HepG2 (cell line): ENCODE measurements around the gene MESD. TPM values are rescaled to one million over a fixed set of nuclear protein-coding genes. Genes with fewer than 3 reads are reported as not detected.

Source experiments
- ATAC-seq: fragments of 200-7000 bp; cut with Tn5 transposase; 3 replicates; pipeline ENCODE4 v1.9.1; 2020; ENCODE audit warnings: mild to moderate bottlenecking, moderate library complexity
- BruUV-seq: library from RNA; stranded (reverse); fragments of 400-500 nt; replicated peaks from 2 replicates; lab custom pipeline; 2021; lab: Mats Ljungman, UMichigan
- CTCF ChIA-PET: fragments of 300-600 bp; formaldehyde crosslinking; extraction: SDS; loops from one replicate; lab custom pipeline; 2021; ENCODE audit warnings: low total read pairs, inconsistent platforms, low intra/inter-chr PET ratio; lab: Yijun Ruan, JAX
- POLR2A ChIA-PET: fragments of 350-600 bp; sonication (Branson Sonifier 250); formaldehyde crosslinking; loops from one replicate; lab custom pipeline; 2020; ENCODE audit warnings: antibody characterized with exemption, inconsistent platforms; lab: Yijun Ruan, JAX
- DNase-seq: peaks from one replicate; pipeline ENCODE4 v3.0.0-alpha.2; 2015; ENCODE audit warnings: low spot score
- FAIRE-seq: peaks from 3 replicates; lab custom pipeline; 2011; peaks lifted over from hg19 to GRCh38; lab: Jason Lieb, UNC
- H2AFZ ChIP-seq: one replicate; pipeline ENCODE4 v1.6.1; 2011; ENCODE audit warnings: low read length, inconsistent platforms
- H3K27ac ChIP-seq: fragments of 300-600 bp; 3 replicates; pipeline ENCODE4 v1.8.0; 2011; ENCODE audit warnings: mixed run types, mild to moderate bottlenecking, mixed read lengths, low read length, inconsistent platforms; ENCODE audit not compliant: insufficient read depth; ENCODE audit errors: extremely low read length
- H3K27me3 ChIP-seq, 2 experiments: fragments of 200-600 bp in 1 of 2; 2 replicates in 1 of 2; 3 replicates in 1 of 2; pipeline versions ENCODE4 v1.6.0 to v1.8.0; 2011; ENCODE audit warnings: low read length in 2 of 2, mild to moderate bottlenecking in 2 of 2, moderate library complexity in 2 of 2, inconsistent platforms in 1 of 2; ENCODE audit not compliant: insufficient read depth in 2 of 2, control insufficient read depth in 1 of 2
- H3K36me3 ChIP-seq, 2 experiments: fragments of 200-600 bp in 1 of 2; replicated peaks in 1 of 2; 2 replicates in 1 of 2; 3 replicates in 1 of 2; pipeline versions ENCODE4 v1.5.1 to v1.8.0; 2011; ENCODE audit warnings: low read length in 2 of 2, inconsistent platforms in 1 of 2; ENCODE audit not compliant: insufficient read depth in 2 of 2, control insufficient read depth in 1 of 2
- H3K4me1 ChIP-seq: 2 replicates; pipeline ENCODE4 v1.5.1; 2012; ENCODE audit warnings: low read length, inconsistent platforms; ENCODE audit not compliant: insufficient read depth
- H3K4me2 ChIP-seq: 2 replicates; pipeline ENCODE4 v1.6.0; 2011; ENCODE audit warnings: low read depth, low read length, inconsistent platforms
- H3K4me3 ChIP-seq, 3 experiments: fragments of 200-600 bp in 1 of 3; sonication (generic), shearing (Covaris generic) in 1 of 3; replicated peaks in 1 of 3; 2 replicates each; pipeline ENCODE4 v1.5.1; 2011 to 2016; ENCODE audit warnings: low read length in 3 of 3, inconsistent platforms in 2 of 3, low read depth in 2 of 3, mild to moderate bottlenecking in 2 of 3, control low read depth in 1 of 3, mixed read lengths in 1 of 3; ENCODE audit not compliant: insufficient read depth in 1 of 3
- H3K79me2 ChIP-seq: one replicate; pipeline ENCODE4 v1.6.1; 2011; ENCODE audit warnings: low read length, inconsistent platforms; ENCODE audit not compliant: insufficient read depth
- H3K9ac ChIP-seq: 2 replicates; pipeline ENCODE4 v1.6.0; 2011; ENCODE audit warnings: mild to moderate bottlenecking, low read depth, low read length, inconsistent platforms; ENCODE audit not compliant: insufficient read depth
- H3K9me3 ChIP-seq: 2 replicates; pipeline ENCODE4 v1.5.1; 2012; ENCODE audit warnings: mild to moderate bottlenecking, low read length
- H4K20me1 ChIP-seq: 2 replicates; pipeline ENCODE4 v1.6.0; 2011; ENCODE audit warnings: inconsistent platforms, mild to moderate bottlenecking, low read length, moderate library complexity; ENCODE audit not compliant: insufficient read depth
- DR1 ChIP-seq: sonication (generic); formaldehyde crosslinking; IDR thresholded peaks from 2 replicates; pipeline ENCODE4 v1.8.0; 2021; ENCODE audit warnings: mild to moderate bottlenecking, missing genetic modification reagents, inconsistent platforms
- E2F2 ChIP-seq: sonication (generic); formaldehyde crosslinking; IDR thresholded peaks from 2 replicates; pipeline ENCODE4 v1.4.0; 2020; ENCODE audit warnings: missing genetic modification reagents, borderline replicate concordance
- FOXA1 ChIP-seq, 2 experiments: fragments of 450-650 bp in 1 of 2; sonication (generic) in 1 of 2; formaldehyde crosslinking in 1 of 2; IDR thresholded peaks; 2 replicates each; pipeline versions ENCODE4 v1.4.0 to v1.6.1; 2016 to 2020; ENCODE audit warnings: missing genetic modification reagents in 1 of 2
- HHEX ChIP-seq: IDR thresholded peaks from 2 replicates; pipeline ENCODE4 v1.6.1; 2016; ENCODE audit warnings: control low read depth
- HOXD1 ChIP-seq: sonication (generic); formaldehyde crosslinking; IDR thresholded peaks from 2 replicates; pipeline ENCODE4 v1.5.0; 2020; ENCODE audit warnings: missing genetic modification reagents
- ISX ChIP-seq: sonication (generic); formaldehyde crosslinking; conservative IDR thresholded peaks from 2 replicates; pipeline ENCODE4 v1.5.0; 2020; ENCODE audit warnings: missing genetic modification reagents
- NR2F1 ChIP-seq, 2 experiments: fragments of 450-650 bp in 1 of 2; formaldehyde crosslinking in 1 of 2; IDR thresholded peaks; 2 replicates each; pipeline versions ENCODE4 v1.5.0 to v1.6.1; 2016 to 2020; ENCODE audit warnings: mild to moderate bottlenecking in 1 of 2, missing compliant biosample characterization in 1 of 2, missing genetic modification reagents in 1 of 2, moderate library complexity in 1 of 2
- PTBP1 ChIP-seq: fragments of 200-400 bp; formaldehyde crosslinking; IDR thresholded peaks from 2 replicates; pipeline ENCODE4 v1.6.1; 2018; ENCODE audit warnings: low read length, low read depth; ENCODE audit not compliant: poor library complexity, severe bottlenecking
- SMAD3 ChIP-seq: sonication (generic); formaldehyde crosslinking; IDR thresholded peaks from 2 replicates; pipeline ENCODE4 v1.4.0; 2020; ENCODE audit warnings: missing genetic modification reagents
- ZC3H4 ChIP-seq: sonication (generic); formaldehyde crosslinking; IDR thresholded peaks from 2 replicates; pipeline ENCODE4 v1.4.0; 2020; ENCODE audit warnings: missing genetic modification reagents, borderline replicate concordance
- ZNF101 ChIP-seq: sonication (generic); formaldehyde crosslinking; IDR thresholded peaks from 2 replicates; pipeline ENCODE4 v1.4.0; 2020; ENCODE audit warnings: mild to moderate bottlenecking, low read depth, missing genetic modification reagents, borderline replicate concordance
- ZNF318 ChIP-seq: sonication (generic); formaldehyde crosslinking; IDR thresholded peaks from 2 replicates; pipeline ENCODE4 v1.4.0; 2020; ENCODE audit warnings: mild to moderate bottlenecking, missing genetic modification reagents
- ZNF619 ChIP-seq: sonication (generic); formaldehyde crosslinking; IDR thresholded peaks from 2 replicates; pipeline ENCODE4 v1.4.0; 2020; ENCODE audit warnings: mild to moderate bottlenecking, missing genetic modification reagents
- ZNF770 ChIP-seq: sonication (generic); formaldehyde crosslinking; IDR thresholded peaks from 2 replicates; pipeline ENCODE4 v1.5.0; 2020; ENCODE audit warnings: mild to moderate bottlenecking, missing genetic modification reagents
- WGBS: methylation state at CpG from one replicate; pipeline ENCODE4 v1.1.6; 2017; ENCODE audit warnings: low lambda C conversion rate; 5-methylcytosine and 5-hydroxymethylcytosine counted together
- in situ Hi-C: cut with HindIII; loops from 2 replicates; pipeline ENCODE4 v1.10.0; 2017; ENCODE audit warnings: low pct_unique_long_range_greater_than_20kb; ENCODE audit not compliant: extremely low pct_ligation_motif_present
- intact Hi-C: fragments of 100-400 bp; cut with micrococcal nuclease; formaldehyde crosslinking; loops from one replicate; pipeline ENCODE4 v1.10.0; 2022; ENCODE audit not compliant: unreplicated experiment
- polyA plus RNA-seq, 8 experiments: library from polyadenylated mRNA; depleted of rRNA in 3 of 8; stranded (reverse) in 7 of 8; unstranded in 1 of 8; fragments of >200 nt; fragmentation: Illumina TruSeq in 4 of 8; extraction: Trizol in 4 of 8; gene quantifications; 2 replicates each; pipeline versions ENCODE4 v1.2.1 to v1.2.3, GENCODE V29; 2011 to 2016; ENCODE audit warnings: low read depth in 4 of 8, missing spikeins in 1 of 8, mixed read lengths in 1 of 8; ENCODE audit not compliant: insufficient read depth in 1 of 8
- total RNA-seq, 5 experiments: library from RNA; depleted of rRNA; stranded (reverse); fragments of >200 nt; fragmentation: Illumina TruSeq; extraction: Trizol; gene quantifications; 2 replicates each; pipeline ENCODE4 v1.2.3, GENCODE V29; 2016; ENCODE audit warnings: low read depth in 1 of 5

The MESD gene
- total and polyA plus RNA-seq, 2 of the 13 experiments (the other 11 are each of a cell fraction or from before 2014, with no cell fraction given), result 18.0 to 46.2 TPM

- DNase-seq, result no peak
- H3K27me3 ChIP-seq, result no peaks in the 10 kb centered on the region
- no peak overlapping the region for H3K4me2 ChIP-seq
- H3K79me2 ChIP-seq, result no peaks in the 10 kb centered on the region
- H3K4me1 ChIP-seq, result peaks cover 34% of the 10 kb centered on the region
- H3K36me3 ChIP-seq, result no peaks in the 10 kb centered on the region
- ChIA-PET CTCF (no interaction called here), POLR2A (no interaction called here)
- 77% methylated on average over 2 of the region's 2 CpGs for WGBS
- H3K27ac ChIP-seq, result no peak overlapping the region
- H2AFZ ChIP-seq, result no peak overlapping the region
- H3K4me3 ChIP-seq, result no peak overlapping the region
- intact Hi-C loops, result no loop called here
- BruUV-seq, result no TSS peak
- no peaks in the 10 kb centered on the region for H4K20me1 ChIP-seq
- no peaks in the 10 kb centered on the region for H3K9me3 ChIP-seq
- no peak overlapping the region for H3K9ac ChIP-seq
- FAIRE-seq, result no peak
- no peak for ATAC-seq
- in situ Hi-C loops, result loop anchor here (25.0 kb wide), 1 partner anchor 495 kb away; no protein-coding TSS in a partner anchor
- TF ChIP-seq NR2F1 (CRISPR knock-in tag; IDR thresholded peaks at IDR 0.05), result no peak
- no peak for TF ChIP-seq FOXA1 (IDR thresholded peaks at IDR 0.05)
- no peak for TF ChIP-seq FOXA1 (CRISPR knock-in tag; IDR thresholded peaks at IDR 0.05)
- TF ChIP-seq E2F2 (CRISPR knock-in tag), result no peak
- TF ChIP-seq ZNF619 (CRISPR knock-in tag), result no peak
- no peak for TF ChIP-seq ZC3H4
- TF ChIP-seq ZNF101, result no peak
- TF ChIP-seq HOXD1 (CRISPR knock-in tag), result no peak
- TF ChIP-seq PTBP1, result no peak
- TF ChIP-seq SMAD3 (CRISPR knock-in tag), result no peak
- no peak for TF ChIP-seq HHEX (CRISPR knock-in tag)
- TF ChIP-seq ZNF770 (CRISPR knock-in tag), result no peak
- TF ChIP-seq ISX (CRISPR knock-in tag), result no peak
- no peak for TF ChIP-seq DR1
- TF ChIP-seq ZNF318, result no peak
Measured at GRCh38 chr15:80957556-80957955, 32.1 kb downstream of the MESD start.
